ENCODE results near the gene THAP7.
"Not testable (repeated sequence)": the region's sequence is repeated elsewhere in the genome, so short reads cannot be mapped to it uniquely, and the experiment has no call there.

Gene THAP7

GRCh38 chr22:20977019-20977418, 24.9 kb downstream of the THAP7 start:
- DNase-seq, result no peak

- no peak for DNase-seq
Observed at GRCh38 chr22:20976291-20976877, 25.5 kb downstream of the THAP7 start.

- DNase-seq, result no peak
Observed at GRCh38 chr22:20975541-20976290, 26.2 kb downstream of the THAP7 start.

GRCh38 chr22:20974336-20974955, 27.5 kb downstream of the THAP7 start:
- DNase-seq, result no peak

- no peak for DNase-seq
Observed at GRCh38 chr22:20973634-20974286, 28.2 kb downstream of the THAP7 start.

- no peak for DNase-seq
Observed at GRCh38 chr22:20972933-20973577, 28.9 kb downstream of the THAP7 start.

GRCh38 chr22:20972014-20972694, 29.8 kb downstream of the THAP7 start:
- not testable (repeated sequence) for DNase-seq

- no peak for DNase-seq
Observed at GRCh38 chr22:20970939-20971657, 30.8 kb downstream of the THAP7 start.

- DNase-seq, result no peak
Observed at GRCh38 chr22:20968281-20968977, 33.5 kb downstream of the THAP7 start.

GRCh38 chr22:20967697-20968211, 34.2 kb downstream of the THAP7 start:
- DNase-seq, result no peak

GRCh38 chr22:20966883-20967696, 34.8 kb downstream of the THAP7 start, which contains the start of gene AIFM3:
TSS of gene AIFM3 (plus strand) at chr22:20967255. CDS start at chr22:20967945, 690 bp downstream.
- no peak for DNase-seq

- no peak for DNase-seq
Observed at GRCh38 chr22:20965888-20966855, 35.7 kb downstream of the THAP7 start.

- DNase-seq, result no peak
Observed at GRCh38 chr22:20965104-20965887, 36.6 kb downstream of the THAP7 start.

GRCh38 chr22:20964799-20965103, 37.2 kb downstream of the THAP7 start:
- DNase-seq, result no peak

GRCh38 chr22:20964090-20964798, 37.7 kb downstream of the THAP7 start:
- DNase-seq, result no peak

- DNase-seq, result no peak
Observed at GRCh38 chr22:20963201-20964052, 38.5 kb downstream of the THAP7 start.
